Measurements from ENCODE around the gene ZFX. TPM values are rescaled to one million over a fixed set of nuclear protein-coding genes. Genes with fewer than 3 reads are reported as not detected.

Gene ZFX
- total RNA-seq, 1 experiment from 2014 or later: 36.1 TPM

- H3K27me3 Mint-ChIP-seq (ENCODE audit: insufficient read depth, unreplicated experiment): no peaks in the 10 kb centered on the region
- intact Hi-C loops (cut with micrococcal nuclease; ENCODE audit: unreplicated experiment): no loop called here
- CTCF ChIA-PET: no interaction called here
- no peaks in the 10 kb centered on the region for H3K4me1 ChIP-seq
- POLR2A ChIA-PET: no interaction called here
- no peak overlapping the region for H3K4me3 Mint-ChIP-seq (ENCODE audit: unreplicated experiment)
- no TSS peak for BruUV-seq (replicated peaks)
- H3K9me3 Mint-ChIP-seq (ENCODE audit: unreplicated experiment): no peaks in the 10 kb centered on the region
- H3K4me1 Mint-ChIP-seq (ENCODE audit: low read depth, unreplicated experiment): peaks cover 25% of the 10 kb centered on the region
- no peak overlapping the region for H3K27ac Mint-ChIP-seq (ENCODE audit: unreplicated experiment)
- no peak for TF ChIP-seq CTCF (IDR thresholded peaks at IDR 0.05; ENCODE audit: insufficient read depth in 1 of 2, low read depth in 1 of 2, low read length in 1 of 2, severe bottlenecking in 1 of 2, unreplicated experiment in 1 of 2)
- no peaks in the 10 kb centered on the region for H3K9me3 ChIP-seq
- H3K4me3 ChIP-seq (ENCODE audit: low read depth, low read length): no peak overlapping the region
- DNase-seq: no peak
- peaks cover 43% of the 10 kb centered on the region for H3K36me3 Mint-ChIP-seq (ENCODE audit: insufficient read depth, unreplicated experiment)
- no peaks in the 10 kb centered on the region for H3K36me3 ChIP-seq (ENCODE audit: control insufficient read depth, insufficient read depth, low read length)
- no peaks in the 10 kb centered on the region for H3K27me3 ChIP-seq (replicated peaks; ENCODE audit: control insufficient read depth, insufficient read depth, low read length)
Measured at GRCh38 chrX:24198101-24198500, 48.6 kb downstream of the ZFX start.

GRCh38 chrX:24200133-24200532, 50.6 kb downstream of the ZFX start:
- no TSS peak for BruUV-seq (replicated peaks)
- no peaks in the 10 kb centered on the region for H3K27me3 Mint-ChIP-seq (ENCODE audit: insufficient read depth, unreplicated experiment)
- H3K4me1 Mint-ChIP-seq (ENCODE audit: low read depth, unreplicated experiment): peaks cover 33% of the 10 kb centered on the region
- ChIA-PET POLR2A (no interaction called here), CTCF (no interaction called here)
- H3K4me3 Mint-ChIP-seq (ENCODE audit: unreplicated experiment): no peak overlapping the region
- no peak for TF ChIP-seq CTCF (IDR thresholded peaks at IDR 0.05; ENCODE audit: insufficient read depth in 1 of 2, low read depth in 1 of 2, low read length in 1 of 2, severe bottlenecking in 1 of 2, unreplicated experiment in 1 of 2)
- no peaks in the 10 kb centered on the region for H3K9me3 ChIP-seq
- no peaks in the 10 kb centered on the region for H3K36me3 ChIP-seq (ENCODE audit: control insufficient read depth, insufficient read depth, low read length)
- intact Hi-C loops (cut with micrococcal nuclease; ENCODE audit: unreplicated experiment): no loop called here
- H3K27ac Mint-ChIP-seq (ENCODE audit: unreplicated experiment): peak overlapping the region; percentile 42
- H3K4me1 ChIP-seq: no peaks in the 10 kb centered on the region
- H3K36me3 Mint-ChIP-seq (ENCODE audit: insufficient read depth, unreplicated experiment): peaks cover 31% of the 10 kb centered on the region
- DNase-seq: no peak
- no peaks in the 10 kb centered on the region for H3K9me3 Mint-ChIP-seq (ENCODE audit: unreplicated experiment)
- H3K4me3 ChIP-seq (ENCODE audit: low read depth, low read length): no peak overlapping the region
- H3K27me3 ChIP-seq (replicated peaks; ENCODE audit: control insufficient read depth, insufficient read depth, low read length): no peaks in the 10 kb centered on the region

DNA sequence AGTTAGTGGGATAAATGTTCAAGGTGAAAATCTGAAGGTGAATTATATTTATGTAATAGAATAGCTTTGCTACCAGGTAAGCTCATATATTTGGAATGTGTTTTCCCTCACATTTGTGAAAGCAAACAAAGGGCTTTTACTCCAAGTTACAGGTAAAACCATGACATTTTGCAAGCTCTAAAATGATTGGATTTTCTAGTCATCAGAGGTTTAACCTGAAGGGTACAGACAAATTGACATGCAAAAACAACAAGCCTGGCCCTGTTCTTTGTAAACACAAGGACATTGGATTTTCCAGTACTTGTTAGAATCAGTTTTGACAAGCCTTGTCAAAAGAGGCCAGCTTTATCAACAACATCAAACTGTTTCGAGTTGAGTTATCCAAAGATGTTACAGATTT, 51.7 kb downstream of the ZFX start:
- Mint-ChIP-seq H3K27me3 (ENCODE audit: insufficient read depth, unreplicated experiment) (no peaks in the 10 kb centered on the region), H3K36me3 (ENCODE audit: insufficient read depth, unreplicated experiment) (peaks cover 23% of the 10 kb centered on the region), H3K27ac (ENCODE audit: unreplicated experiment) (no peak overlapping the region), H3K4me1 (ENCODE audit: low read depth, unreplicated experiment) (peaks cover 33% of the 10 kb centered on the region), H3K9me3 (ENCODE audit: unreplicated experiment) (no peaks in the 10 kb centered on the region), H3K4me3 (ENCODE audit: unreplicated experiment) (no peak overlapping the region)
- Histone ChIP-seq H3K4me1 (no peaks in the 10 kb centered on the region), H3K36me3 (ENCODE audit: control insufficient read depth, insufficient read depth, low read length) (no peaks in the 10 kb centered on the region), H3K9me3 (no peaks in the 10 kb centered on the region), H3K4me3 (ENCODE audit: low read depth, low read length) (no peak overlapping the region), H3K27me3 (replicated peaks; ENCODE audit: control insufficient read depth, insufficient read depth, low read length) (no peaks in the 10 kb centered on the region)
- ChIA-PET POLR2A (no interaction called here), CTCF (no interaction called here)
- BruUV-seq (replicated peaks): no TSS peak
- intact Hi-C loops (cut with micrococcal nuclease; ENCODE audit: unreplicated experiment): no loop called here
- no peak for DNase-seq
- no peak for TF ChIP-seq CTCF (IDR thresholded peaks at IDR 0.05; ENCODE audit: insufficient read depth in 1 of 2, low read depth in 1 of 2, low read length in 1 of 2, severe bottlenecking in 1 of 2, unreplicated experiment in 1 of 2)
